ENCODE results near the gene SLC25A42.
"Not testable (repeated sequence)": the region's sequence is repeated elsewhere in the genome, so short reads cannot be mapped to it uniquely, and the experiment has no call there.

SLC25A42 gene

GRCh38 chr19:19139876-19140229 is 76.1 kb downstream of the SLC25A42 start:
- DNase-seq: no peak

- DNase-seq: no peak
Observed at GRCh38 chr19:19140476-19140875, 76.7 kb downstream of the SLC25A42 start.

DNA sequence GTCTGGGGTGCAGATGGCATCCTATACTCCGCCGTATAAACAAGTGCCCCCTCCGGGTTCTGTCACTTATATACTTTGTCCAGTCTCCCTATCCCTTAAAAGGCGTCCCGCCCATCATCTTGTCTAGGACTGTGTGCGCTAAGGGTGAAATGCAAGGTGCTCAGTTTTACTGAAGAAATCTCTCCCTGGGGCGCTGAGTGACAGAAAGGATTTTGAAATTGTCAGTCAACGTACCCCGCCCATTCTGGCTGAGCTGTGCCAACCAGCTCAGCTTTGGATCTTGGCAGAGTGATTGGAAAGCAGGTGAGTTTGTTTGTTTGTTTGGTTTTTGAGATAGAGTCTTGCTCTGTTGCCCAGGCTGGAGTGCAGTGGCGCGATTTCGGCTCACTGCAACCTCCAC is 78.6 kb downstream of the SLC25A42 start:
- no peak for DNase-seq

- no peak for DNase-seq
Observed at GRCh38 chr19:19145281-19145680, 81.5 kb downstream of the SLC25A42 start.

DNA sequence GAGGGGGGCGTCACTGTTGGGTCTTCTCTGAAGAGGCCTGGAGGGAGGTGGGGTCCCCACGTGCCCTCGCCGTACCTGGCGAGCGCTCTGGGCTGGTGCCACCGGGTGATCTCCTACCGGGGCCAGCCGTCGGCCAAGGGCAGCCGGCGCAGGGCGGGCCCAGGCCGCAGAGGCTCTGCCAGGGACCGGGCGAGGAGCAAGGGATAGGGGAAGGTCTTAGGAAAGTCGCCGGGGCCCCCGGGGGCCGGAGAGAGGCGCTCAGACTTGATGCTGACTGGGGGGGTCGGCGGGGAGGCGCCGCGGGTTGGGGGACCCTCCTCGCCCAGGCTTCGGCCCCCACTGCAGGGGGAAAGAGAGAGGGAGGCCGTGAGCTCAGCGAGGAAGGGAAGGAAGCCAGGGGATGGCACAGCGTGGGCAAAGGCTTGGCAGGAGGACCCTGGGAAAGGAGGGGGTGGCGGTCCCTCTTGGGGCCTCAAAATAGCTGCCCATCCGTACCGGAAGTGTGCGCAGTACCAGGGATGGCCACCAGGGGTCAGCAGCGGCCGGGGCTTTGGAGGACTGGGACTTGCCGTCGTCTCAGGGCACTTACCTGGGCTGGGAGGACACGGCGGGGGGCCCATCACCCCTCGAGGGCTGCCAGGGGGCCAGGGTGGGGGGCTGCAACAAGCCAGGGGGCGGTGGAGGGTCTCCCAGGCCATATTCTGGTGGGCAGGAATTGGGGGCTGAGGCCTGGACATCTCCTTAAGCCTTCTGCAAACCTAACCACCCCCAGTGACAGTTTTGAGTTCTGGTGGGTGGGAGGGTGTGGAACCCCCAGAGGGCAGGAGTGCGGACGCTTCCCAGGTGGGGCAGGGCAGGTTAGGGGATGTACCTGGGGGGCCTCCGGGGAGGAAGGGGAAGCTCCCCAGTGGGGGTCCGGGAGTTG is 82.2 kb downstream of the SLC25A42 start:
- no peak for DNase-seq

DNA sequence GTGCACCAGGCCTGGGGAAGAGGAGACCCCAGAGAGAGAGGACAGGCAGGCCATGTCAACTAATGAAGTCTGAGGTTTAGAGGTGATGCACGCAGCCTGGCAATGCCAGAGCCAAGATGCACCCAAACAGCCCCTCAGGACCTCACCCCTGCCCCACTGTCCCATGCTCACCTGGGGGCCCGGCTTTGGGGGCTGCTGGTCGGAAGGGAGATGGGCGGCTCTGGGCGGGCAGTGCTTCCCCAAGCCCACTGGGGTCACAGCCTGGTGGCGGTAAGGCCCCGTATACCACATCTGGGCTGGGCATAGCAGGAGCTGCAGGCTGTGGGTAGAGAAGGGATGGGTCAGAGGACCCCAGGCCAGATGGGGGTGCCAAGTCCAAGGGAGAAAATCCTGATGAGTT is 83.1 kb downstream of the SLC25A42 start:
- no peak for DNase-seq

DNA sequence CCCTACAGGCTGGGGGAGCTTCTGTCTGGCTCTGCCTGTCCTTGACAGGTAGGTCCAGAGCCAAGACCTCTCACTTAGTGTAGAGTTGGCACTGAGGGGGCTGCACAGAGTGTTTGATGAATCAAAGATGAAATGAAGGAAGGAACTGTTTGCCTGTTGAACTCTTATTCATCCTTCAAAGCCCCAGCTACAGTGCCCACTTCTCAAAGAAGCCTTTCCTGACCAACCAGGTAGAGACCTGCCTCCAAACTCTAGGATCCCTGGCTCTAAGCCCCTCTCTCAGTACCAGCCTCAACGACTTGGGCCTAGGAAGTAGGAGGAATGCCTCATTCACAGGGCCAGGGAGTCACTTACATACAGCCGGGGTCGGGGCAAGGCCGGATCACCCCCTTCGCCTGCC is 83.5 kb downstream of the SLC25A42 start:
- DNase-seq: no peak

DNA sequence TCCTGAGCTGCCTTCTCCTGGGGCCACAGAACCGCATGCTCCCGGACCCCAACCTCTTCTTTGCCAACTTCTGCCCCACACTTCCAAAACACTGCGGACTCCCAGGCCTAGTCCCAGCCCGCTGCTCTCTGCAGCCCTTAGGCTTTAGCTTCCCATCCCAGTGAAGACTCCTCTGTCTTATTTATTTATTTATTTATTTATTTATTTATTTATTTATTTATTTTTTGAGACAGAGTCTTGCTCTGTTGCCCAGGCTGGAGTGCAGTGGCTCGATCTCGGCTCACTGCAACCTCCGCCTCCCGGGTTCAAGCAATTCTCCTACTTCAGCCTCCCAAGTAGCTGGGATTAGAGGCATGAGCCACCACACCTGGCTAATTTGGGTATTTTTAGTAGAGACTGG is 84.7 kb downstream of the SLC25A42 start:
- not testable (repeated sequence) for DNase-seq

- no peak for DNase-seq
Observed at GRCh38 chr19:19149435-19149834, 85.6 kb downstream of the SLC25A42 start.

DNA sequence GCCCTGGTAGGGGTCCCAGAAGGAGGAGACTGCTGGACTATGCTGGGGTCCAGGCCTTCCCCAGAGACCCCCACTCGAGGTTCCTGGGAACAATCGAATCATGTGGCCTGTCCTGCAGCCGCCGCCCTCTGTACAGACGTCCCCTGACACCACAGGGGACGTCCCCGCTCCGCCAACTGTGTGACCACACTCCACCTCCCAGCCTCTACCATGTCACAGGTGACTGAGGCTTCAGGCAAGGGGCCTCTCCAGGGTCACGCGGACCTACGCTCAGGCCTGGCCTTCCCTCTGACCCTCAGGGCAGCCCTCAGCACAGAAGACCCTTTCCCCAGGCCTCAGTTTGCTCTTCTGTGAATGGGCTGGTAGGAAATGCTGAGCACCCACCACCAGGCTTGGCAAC is 87.6 kb downstream of the SLC25A42 start:
- DNase-seq: no peak

DNA sequence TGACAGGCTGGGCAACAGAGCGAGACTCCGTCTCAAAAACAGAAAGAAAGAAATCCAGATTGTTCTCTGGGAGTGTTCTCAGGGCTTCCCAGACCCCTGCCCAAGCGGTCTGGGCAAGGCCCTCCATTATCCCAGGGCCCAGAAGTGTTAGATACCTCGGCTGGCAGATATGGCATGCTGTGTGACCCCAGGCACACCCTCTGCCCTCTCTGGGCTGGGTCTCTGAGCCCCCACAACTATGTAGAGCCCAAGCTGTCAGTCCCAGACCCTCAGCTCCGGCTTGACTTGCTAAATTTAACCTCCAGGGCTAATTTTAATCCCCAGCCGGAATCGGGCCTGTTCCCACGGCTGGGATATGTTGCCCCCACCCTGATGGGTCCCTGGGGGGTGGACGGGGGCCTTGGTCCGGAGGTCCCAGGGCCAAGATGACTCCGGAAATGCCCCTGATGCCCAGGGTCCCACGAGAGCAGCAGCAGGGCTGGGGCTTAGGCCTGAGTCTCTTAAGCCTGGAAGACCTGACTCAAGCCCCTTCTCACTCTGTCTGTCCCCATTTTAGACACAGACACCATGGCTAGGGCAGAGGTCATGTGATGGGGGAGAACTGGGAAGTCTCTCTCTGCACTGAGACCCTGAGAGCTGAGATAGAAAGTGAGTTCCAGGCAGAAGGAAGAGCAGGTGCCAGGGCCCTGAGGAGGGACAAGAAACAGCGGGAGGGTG is 89.0 kb downstream of the SLC25A42 start:
- DNase-seq: no peak

DNA sequence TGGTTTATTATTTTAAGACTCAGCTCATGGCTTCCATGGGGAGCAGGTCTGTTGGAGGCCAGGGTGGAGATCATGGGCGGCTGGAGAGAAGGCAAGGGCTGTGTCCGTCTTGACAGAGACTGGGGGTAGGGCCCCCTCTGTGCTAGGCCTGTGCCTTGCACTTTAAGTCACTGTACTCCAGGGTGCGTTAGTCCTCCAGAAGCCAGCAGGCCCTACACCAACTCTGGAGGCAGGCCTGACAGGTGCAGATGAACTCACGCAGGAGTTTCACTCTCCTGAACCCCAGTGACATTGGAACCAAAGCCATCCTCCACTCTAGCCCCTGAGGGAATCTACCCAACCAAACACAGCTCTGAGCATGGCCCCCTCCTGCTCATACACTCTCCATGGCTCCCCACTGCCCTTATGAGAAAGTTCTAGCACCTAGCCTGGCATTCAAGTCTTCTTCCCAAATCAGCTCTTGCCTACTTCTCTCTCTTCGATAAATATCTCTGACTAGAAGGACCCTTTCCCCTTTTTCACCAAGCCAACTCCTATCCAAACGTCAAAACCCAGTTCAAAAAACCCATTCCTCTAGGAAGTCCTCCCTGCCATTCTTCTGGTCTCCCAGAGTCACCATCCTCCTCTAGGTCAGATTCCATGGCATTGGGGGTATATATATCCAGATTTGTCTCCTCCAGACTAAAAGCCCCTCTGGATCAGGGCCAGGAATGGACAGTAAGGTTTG is 91.1 kb downstream of the SLC25A42 start:
- no peak for DNase-seq

DNA sequence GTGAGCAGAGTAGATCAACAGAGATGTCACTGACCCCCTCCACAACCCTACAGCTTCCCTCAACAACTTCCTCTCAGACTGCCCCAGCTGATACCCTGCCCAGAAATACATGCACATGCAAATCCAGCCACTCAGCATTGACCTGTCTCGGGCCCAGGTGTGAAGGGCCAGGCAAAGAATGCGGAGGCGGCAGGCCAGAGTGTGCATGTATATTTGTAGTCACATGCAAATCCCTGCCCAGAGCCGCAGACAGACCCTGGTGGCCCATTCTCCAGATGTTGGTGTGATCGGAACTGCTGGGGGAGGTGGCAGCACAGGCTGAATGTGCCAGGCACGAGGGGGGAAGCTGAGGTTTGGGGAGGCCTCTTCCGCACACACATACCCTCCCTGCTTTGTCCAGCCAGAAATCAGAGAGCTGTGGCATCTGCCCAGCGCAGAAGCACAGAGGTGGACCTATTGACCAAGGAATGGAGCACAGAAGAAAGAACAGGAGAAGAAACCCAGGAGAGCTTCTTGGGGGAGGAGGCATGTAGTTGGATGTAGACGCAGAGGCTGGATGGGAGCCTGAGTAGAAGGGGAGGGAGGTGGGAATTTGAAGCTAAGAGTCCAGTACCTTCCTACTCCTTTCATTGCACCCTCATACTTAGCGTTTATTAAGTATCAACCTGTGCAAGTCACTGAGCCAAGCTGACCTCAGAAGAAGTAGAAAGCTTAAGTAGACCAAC is 91.9 kb downstream of the SLC25A42 start:
- no peak for DNase-seq

DNA sequence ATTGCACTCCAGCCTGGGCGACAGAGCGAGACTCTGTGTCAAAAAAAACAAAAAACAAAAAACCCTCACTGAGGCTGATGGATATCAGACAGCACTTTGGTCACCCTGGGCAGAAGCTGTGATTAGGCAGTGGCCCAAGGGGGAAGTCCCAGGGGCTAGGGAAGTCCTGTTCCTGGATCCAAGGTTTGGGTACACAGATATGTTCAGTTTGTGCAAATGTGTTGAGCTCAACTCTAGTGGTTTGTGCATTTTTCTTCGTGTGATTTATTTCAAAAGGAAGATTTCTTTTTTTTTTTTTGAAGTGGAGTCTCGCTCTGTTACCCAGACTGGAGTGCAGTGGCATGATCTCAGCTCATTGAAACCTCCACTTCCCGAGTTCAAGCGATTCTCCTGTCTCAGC is 94.0 kb downstream of the SLC25A42 start:
- DNase-seq: no peak

DNA sequence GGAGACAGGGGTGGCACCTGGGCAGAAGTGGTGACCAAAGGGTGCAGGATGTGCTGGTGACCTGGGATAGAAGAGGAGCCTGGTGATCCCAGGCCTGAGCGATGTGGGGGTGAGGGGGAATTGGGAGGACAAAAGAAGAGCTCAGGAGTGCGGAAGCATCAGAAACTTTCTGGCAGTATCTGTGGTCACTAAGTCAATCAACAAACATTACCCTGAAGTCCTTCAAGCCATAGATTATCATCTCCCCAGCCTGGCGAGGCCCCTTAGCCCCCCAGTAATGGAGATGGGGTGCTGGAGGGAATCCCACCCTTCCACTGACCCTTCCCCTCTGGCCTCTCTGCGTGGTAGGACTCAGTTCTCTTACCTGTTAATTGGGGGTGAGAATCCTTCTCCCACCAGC is 95.7 kb downstream of the SLC25A42 start:
- no peak for DNase-seq

DNA sequence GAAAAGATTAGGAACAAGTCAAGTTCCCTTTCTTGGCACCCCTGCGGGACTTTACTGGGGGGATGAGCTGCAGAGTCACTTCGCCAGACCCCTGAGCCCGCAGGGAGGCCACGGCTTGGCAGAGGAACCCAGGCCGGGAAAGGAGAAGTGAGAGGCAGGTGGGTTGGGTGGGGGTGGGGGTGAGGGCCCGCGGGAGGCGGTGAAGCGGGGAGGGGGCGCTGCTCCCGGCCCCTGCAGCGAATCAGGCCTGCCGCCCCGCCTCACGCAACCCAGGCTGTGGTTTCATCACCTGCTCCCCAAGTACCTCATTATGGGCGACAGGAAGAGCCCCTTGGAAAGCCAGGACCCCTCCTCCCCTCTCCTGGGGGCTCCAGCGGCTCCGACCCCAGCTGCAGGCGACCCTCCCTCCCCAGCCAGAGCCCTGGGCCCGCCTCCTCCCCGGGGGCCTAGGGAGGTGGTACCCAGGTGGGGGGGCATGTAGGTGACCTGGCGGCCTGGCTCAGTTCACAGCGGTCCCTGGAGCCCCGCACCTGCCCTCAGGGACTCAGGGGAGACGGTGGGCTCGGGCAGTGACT is 96.8 kb downstream of the SLC25A42 start:
- no peak for DNase-seq

DNA sequence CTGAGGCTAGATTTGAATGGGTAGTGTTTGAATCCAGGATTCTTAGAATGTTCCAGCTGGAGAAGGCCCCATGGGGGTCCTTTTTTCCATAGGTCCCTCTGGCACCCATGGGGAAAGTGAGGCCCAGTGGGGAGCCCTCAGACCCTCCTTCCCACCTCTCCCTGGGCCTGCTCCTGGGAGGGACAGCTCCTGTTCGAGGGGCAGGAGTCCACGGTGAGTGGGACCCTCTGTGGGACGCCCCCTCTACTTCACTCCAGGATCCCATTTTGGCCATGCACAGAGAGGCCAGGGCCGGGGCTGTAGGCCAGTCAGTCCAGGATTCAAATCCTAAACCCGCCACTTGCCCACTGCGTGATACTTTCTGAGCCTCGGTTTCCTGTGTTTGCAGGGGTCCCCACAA is 98.7 kb downstream of the SLC25A42 start:
- DNase-seq: no peak

Data from GF-D8 (cell line).